GM18520 (cell line): Measurements from ENCODE around the gene SDR42E2.
"Not testable (repeated sequence)": the region's sequence is repeated elsewhere in the genome, so short reads cannot be mapped to it uniquely, and the experiment has no call there.

Source experiments
- ATAC-seq: cut with Tn5 transposase; IDR thresholded peaks from one replicate; pipeline ENCODE4 v1.9.1; 2021; ENCODE audit not compliant: unreplicated experiment

Gene SDR42E2

DNA sequence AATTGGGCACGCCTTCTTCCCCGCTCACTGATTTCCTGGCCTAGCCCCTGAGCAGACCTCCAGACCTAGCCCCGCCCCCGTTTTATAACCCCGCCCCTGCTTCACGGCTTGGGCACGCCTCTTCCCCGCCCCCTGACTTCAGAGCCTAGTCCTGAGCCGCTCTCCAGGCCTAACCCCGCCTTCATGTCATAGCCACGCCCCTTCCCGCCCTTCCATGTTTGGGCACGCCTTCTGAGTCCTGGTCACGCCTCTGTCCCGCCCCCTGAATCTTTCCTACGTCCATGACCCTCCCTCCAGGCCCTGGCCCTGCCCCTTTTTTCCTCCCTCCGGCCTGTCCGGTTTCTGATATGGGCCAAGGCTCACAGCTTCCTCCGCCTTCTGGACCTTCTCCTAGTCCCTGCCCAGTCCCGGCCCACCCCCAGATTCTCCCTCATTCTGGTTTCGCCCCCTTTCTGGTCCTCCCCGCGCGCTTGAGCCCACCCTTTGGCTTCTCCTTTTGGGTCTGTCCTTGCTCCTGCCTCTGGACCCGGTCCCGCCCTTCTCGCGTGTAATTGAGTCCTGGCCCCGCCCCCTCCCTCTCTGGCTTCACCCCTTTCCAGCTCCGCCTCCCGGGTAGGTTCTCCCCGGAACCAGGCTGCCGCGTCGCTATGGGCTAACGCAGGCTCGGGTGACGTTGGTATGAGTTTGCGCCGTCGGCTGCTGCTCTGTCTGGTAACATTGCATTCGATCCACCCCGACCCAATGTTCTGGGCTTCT lies 28.6 kb downstream of the SDR42E2 start:
- peak; percentile 27 for ATAC-seq

DNA sequence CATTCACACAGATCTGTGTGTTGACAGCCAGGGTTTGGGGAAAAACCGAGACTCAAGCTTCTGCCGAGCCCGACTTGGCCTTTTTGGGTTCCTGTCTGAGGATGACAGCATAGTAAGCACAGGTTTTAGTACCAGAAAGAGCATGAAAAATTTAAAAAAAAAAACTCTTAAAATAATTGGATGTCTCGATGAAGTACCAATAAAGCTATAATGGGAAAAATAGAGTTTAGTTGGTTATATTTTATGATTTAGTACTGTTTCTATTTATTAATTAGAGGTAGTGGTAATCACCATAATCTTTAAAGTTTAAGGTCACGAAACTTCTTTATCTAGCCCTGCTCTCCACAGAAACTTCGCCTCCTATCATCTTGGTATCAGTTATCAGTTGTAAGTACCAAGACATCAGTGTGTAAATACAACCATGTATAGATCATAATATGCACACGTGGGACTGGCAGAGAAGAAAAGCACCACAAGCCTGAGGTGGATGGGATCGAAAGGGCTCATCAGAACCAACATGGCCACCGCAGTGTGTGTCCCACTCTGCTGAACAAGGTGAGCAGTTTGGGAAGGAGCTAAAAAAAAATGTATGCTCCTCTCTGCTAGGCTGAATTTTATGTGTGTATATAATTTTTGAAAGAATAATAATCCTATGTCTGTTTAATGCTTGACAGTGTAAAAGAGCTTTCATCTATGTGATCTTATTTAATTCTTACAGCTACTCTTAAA lies 29.4 kb downstream of the SDR42E2 start:
- no peak for ATAC-seq

DNA sequence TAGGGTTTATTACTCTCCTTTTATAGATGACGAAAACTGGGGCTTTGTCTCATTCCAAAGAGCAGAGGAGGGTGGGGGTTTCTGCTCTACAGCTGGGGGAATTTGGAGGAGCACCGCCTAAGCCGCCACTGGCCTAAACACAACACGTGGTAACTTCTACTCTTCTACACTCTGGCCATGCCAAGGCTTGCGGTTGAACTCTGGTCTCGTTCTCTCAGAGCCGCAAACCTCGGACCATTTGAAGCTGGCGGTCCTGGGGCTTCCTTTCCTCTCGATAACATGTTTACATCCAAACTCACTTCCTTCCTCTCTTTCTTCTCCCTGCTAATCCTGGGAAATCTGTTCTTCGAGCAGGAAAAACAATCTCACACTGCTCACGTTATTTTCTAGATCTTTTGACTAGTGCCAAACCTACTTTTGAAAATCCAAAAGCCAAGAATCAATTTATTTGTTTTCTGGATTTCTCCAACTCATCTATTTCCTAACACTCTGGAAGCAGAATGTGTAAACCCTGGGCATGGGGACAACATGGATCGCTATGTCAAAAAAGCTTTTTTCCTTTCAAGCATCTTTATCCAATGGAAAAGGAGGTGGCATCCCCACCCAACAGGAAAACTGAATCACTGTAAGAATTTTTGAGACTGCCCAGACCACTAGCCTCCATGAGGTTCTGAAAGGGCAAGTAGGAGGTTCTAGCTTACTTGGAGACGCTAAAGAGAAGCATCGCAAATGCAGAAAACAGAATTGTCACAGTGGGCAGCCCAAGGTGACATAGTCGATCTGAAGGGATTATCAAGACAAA lies 30.2 kb downstream of the SDR42E2 start:
- ATAC-seq: peak; percentile 23

DNA sequence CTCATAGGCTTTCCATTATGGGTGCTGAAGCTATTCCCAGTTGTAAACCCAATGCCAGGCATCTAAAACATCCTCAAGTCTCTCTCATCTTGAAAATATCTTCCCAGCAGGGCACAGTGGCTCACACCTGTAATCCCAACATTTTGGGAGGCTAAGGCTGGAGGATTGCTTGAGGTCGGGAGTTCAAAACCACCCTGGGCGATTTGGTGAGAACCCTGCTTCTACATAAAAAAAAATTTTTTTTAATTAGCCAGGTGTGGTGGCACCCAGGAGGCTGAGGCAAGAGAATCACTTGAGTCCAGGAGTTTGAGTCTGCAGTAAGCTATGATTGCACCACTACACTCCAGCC lies 30.7 kb downstream of the SDR42E2 start:
- ATAC-seq: no peak

DNA sequence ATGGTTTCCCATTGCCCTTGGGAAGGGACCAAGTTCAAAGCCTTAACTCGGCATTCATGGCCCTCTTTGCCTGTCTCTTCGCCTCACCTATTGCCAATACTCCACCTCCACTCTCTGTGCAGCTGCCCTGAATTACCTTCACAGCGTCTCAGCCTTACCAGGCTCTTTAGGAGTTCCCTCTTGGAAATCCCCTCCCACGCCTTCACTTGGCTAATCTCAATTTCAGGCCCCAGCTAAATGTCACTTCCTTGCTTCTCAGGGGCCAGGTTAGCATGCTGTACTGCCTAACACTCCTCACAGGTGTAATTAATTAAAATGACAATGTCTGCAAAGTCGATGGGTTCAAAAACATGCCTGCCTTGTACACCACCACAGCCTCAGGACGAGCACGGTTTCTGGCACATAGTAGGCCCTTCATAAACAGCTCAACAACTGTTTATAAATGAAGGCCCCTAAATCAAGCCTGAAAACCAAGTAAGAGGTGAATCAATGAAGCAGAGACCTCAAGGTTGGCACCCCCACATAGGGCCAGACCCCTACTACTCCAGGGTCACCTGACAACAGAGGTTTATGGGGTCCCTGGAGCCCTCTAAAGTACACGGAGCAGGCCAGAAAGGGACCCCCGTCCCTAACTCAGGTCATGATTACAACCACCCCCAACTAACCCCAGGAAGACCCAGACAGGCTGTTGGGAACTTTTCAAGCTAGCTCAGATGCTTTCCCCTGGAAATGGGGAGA lies 32.6 kb downstream of the SDR42E2 start:
- no peak for ATAC-seq

DNA sequence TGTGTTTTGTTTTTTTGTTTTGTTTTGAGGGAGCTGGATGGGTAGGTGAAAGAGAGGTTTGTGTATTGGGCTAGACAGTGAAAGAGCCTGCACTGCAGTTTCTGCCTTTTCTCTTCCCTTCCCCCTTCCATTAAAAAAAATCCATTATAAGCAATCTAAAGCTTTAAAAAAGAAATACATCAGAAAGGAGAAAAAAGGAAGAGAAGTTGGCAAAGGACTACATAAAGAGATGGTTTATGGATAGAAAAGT lies 33.1 kb downstream of the SDR42E2 start:
- ATAC-seq: no peak

DNA sequence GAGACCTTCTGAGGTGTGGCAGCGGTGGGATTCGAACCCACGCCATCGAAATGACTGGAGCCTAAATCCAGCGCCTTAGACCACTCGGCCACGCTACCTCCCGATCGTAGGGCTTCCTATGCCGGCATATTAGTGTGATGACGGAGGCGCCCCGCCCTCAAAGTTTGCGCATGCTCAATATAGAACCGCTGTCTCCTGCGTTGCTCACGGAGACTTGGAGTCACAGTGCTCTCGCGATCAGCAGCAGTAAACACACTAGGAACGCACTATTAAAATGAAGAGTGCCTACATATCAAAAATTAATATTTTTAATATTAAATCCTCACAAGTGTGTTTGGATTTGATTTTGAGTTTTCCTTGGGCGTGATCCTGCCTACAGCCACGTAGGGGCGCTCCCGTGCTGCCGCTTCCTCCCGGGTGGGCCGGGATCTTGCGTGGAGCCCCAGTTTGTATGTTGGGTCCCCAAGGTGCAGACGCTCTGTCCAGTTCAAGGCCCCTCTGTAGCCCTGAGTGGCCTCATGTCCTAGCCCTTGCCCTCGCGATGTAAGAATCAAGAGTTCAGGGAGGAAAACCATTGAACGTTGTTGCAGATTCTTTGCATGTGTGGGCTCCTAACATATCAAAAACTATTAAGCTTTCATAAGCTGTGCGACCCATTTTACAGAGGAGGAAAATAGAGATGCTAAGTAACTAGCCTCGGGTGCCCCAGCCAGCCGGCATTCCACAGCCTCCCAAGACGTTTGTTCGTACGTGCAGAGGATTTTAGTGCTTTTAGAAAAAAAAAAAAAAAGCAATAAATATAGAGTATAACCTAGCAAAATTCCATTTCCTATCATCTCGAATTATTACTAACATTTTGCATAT lies 33.6 kb downstream of the SDR42E2 start:
- ATAC-seq: peak; percentile 24

DNA sequence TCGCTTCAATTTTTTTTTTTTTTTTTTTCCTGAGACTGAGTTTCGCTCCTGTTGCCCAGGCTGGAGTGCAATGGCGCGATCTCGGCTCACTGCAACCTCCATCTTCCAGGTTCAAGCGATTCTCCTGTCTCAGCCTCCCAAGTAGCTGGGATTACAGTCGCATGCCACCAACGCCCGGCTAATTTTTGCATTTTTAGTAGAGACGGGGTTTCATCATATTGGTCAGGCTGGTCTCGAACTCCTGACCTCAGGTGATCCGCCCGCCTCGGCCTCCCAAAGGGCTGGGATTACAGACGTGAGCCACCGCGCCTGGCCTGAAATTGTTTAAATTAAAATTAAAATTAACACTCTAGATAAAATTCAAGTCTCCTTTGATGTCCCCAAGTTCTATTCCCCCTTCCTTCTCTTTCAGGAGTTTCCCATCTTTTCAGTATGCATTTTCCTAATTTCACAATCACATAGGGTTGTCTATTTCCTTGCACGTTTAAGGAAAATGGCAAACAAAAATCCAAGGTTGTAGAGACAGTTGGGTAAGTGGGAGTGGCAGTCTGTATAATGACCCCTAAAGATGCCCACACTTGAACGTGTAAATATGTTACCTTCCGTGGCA lies 34.4 kb downstream of the SDR42E2 start:
- not testable (repeated sequence) for ATAC-seq

DNA sequence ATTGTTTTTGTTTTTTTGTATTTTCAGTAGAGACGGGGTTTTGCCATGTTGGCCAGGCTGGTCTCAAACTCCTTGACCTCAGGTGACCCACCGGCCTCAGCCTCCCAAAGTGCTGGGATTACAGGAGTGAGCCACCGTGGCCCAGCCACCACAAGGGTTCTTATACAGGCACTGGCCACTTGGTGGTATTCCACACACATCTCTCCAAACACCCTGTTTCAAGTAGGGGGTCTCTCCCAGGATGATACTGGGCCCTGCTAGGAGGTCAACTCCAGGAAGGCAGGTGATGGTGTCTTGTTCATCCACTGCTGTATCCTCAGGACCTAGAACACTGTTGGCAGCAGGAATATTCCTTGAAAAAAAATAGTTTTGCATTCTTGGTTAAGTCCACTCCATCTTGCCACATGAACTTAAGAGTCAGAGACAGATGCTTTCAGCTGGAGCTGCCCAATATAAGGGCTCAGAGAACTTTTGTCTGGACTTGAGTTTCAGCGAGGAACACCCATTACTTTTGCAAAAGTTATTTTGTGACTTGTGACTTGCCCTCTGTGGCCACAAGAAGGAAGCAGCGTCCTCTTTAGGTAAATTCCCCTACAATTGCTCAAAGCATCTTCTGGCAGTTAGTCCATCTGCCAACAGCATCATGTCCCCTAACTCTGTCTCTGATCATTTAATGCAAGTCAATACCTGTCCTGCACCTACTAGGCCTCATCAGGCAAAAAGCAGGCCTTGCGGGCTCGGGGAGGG lies 36.4 kb downstream of the SDR42E2 start:
- ATAC-seq: no peak

DNA sequence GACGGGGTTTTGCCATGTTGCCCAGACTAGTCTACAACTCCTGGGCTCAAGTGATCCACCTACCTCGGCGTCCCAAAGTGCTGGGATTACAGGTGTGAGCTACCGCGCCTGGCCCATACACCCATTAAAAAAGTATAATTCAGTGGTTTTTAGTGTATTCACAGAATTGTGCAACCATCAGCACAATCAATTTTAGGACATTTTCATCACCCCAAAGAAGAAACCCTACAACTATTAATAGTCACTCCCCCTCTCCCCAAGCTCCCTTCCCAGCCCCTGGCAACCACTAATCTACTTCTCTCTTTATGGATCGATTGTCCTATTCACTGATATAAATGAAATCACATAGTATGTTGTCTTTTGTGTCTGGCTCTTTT lies 39.9 kb downstream of the SDR42E2 start:
- no peak for ATAC-seq

DNA sequence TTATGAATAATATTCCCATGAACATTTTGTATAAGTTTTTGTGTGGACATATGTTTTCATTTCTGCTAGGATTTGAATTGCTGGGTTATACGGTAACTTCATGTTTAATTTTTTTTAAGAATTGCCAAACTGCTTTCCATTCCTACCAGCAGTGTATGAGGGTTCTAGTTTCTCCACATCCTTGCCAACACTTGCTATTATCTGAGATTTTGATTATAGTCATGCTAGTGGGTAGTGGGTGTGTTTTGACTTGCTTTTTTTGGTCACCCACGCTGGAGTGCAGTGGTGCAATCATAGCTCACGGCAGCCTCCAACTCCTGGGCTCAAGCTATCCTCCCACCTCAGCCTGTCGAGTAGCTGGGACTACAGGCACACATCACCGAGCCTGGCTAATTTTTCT lies 40.8 kb downstream of the SDR42E2 start:
- ATAC-seq: no peak

DNA sequence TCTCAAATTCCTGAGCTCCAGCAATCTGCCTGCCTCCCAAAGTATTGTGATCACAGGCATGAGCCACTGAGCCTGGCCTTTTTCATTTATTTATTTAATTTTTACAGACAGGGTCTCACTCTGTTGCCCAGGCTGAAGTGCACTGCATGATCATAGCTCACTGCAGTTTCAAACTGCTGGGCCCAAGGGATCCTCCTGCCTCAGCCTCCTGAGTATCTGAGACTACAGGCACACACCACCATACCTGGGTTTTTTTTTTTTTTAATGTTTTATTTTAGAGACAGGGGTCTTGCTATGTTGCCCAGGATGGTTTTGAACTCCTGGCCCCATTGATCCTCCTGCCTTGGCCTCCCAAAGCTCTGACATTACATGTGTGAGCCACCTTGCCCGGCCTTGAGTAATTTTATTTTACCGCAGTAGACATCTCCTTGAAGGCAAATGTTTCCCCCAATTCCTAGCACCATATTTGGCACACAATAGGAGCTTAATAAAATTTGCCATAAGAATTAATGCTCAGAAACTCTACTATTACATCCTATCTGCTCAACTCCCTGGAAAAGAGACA lies 41.9 kb downstream of the SDR42E2 start:
- no peak for ATAC-seq

DNA sequence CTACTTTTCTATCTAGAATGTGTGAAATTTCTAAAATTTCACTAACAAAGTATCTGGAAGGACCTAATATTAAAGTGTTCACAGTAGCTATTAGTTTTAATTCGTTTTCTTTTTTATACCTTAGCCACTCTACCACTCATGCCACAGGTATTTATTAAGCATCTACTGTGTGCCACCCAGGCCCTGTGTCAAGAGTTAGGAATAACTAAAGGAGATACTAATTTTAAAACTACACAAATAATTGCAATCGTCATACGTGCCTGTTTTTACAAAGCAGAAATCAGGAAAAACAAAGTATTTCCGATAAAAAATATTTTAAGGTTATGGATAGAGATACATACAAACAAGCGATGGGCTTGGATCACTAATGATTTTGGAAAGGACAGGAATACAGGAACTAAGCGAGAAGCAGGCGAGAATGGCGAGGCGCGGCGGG lies 43.3 kb downstream of the SDR42E2 start:
- no peak for ATAC-seq

DNA sequence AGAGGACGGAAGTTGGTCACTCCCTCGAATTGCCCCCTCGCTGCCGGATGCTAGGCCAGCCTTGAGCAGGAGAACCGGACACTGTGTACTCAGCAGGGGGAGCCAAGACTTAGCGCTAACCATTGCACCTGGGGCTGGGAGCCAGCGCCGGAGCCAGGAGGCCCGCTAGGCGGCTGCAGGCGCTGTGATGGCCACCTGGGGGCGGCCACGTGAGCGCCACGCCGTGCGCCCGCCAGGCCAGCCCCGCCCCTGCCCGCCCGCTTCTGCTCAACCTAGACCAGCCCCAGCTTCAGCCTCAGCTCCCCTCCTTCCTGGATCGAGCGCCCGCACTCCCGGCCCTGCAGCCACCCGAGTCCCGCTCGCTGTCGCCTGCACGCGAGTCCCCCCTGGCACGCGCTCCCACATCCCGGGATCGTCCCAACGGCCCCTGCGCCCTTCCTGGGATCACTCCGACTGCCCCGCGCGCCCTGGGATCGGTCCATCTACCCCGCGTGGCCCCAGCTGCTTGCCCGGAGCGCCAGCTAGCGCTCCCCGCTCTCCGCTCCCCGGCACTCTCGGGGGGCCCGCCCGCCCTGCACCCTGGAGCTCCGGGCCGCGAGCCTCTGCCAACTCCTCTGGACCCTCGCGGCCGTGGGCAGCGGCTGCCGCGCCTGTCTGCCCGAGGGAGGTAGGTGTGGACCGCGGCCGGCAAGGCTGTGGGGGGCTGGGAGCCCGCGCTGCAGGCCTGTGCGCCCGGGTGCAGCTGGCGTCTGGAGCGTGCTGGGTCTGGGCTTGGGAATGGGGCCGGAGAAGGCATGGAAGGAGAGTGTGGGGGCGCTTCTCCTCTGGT lies 43.9 kb downstream of the SDR42E2 start, which contains the start of gene EEF2K:
Gene EEF2K (plus strand): TSS at position 266 of the 829 bp plus-strand sequence. CDS start 19,452 bp downstream, outside the sequence.
- ATAC-seq: peak; percentile 88

DNA sequence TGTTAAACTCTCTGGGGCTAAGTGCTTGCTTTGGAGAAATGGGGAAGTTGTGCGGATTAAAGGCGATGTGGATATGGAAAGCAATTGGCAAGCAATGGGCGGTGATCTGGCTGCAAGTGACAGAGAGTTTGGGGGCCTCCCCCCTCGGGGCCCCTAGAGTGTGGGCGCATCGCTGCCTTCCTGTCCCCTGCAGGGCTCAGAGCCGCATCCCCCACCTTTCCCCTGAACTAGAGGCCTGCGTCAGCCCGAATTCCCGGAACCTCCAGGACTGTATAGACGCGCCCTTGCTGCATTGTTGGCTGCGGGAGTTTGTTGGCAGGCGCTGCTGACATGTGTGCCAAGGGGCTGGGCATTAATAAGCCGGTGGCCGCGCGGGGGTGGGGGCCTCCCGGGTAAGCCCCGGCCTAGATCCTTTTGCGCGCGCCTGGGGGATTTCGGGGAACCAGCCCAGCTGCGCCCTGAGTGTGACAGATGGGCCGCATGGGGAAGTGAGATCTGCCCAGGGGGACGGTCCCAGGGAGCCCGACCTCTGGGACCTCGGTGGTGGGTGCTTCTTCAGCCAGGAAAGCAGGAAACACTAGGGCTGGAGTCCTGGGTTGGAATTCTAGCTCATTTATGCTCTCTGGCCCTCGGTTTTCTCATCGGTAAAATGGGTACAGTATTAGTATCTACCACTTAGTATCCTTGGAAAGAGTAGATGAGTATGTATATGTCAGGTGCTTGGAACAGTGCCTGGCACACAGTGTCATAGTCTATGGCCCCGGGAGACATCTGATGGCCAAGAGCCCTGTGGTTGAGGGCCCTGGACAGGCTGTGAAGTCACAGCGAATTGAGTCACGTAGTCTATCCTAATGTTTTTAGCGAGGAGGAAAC lies 44.8 kb downstream of the SDR42E2 start:
- no peak for ATAC-seq

DNA sequence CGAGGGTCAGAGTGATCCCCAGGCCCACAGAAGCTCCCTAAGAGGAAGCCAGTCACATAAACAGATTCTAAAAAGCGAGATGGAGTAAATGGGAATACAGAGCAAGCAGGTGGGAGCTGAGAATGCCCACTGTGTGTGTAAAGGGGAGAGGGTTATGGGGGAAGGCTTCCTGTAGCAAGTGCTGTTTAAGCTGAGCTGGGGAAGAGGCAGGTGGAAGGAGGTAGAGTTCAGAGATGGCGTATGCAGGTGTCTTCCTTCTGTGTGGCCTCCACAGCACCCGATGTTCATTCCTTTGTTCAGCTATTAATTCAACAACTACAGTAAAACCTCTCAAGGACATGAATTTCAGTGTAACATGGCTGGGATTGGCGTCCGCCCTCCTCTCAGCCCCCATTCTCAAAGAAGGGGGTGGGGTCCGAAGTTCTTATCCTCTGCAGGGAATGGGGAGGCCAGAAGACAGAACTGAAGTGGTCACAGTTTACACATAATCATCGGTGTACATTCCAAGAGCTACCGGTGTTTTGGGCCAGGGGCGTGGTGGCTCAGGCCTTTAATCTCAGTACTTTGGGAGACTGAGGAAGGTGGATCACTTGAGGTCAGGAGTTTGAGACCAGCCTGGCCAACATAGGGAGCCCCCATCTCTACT lies 45.5 kb downstream of the SDR42E2 start:
- no peak for ATAC-seq

DNA sequence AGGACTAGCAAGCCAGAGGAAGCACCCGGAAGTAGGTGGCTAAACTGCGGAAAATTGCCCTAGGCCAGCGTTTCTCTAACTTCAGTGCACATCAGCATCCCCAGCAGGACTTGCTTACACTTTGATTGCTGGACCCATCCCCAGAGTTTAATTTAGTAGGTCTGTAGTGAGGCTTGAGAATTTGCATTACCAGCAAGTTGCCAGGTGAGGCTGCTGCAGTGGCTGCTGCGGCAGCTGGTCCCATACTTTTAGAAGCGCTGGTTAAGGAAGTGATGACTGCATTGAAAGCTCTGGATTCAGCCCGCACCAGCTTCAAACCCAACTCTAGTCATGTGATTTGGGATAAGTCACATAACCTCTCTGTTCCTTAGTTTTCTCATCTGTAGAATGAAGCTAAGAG lies 48.0 kb downstream of the SDR42E2 start:
- ATAC-seq: no peak
